K562 (cell line): ENCODE measurements around the gene MPV17L2. TPM values are rescaled to one million over a fixed set of nuclear protein-coding genes. Genes with fewer than 3 reads are reported as not detected.
"Not testable (repeated sequence)": the region's sequence is repeated elsewhere in the genome, so short reads cannot be mapped to it uniquely, and the experiment has no call there.

Experiments used
- ATAC-seq: fragments of 200-7000 bp; cut with Tn5 transposase; 3 replicates; pipeline ENCODE4 v1.9.1; 2020; ENCODE audit warnings: moderate library complexity
- BruUV-seq: library from RNA; stranded (reverse); fragments of 400-500 nt; replicated peaks from 2 replicates; lab custom pipeline; 2021; lab: Mats Ljungman, UMichigan
- CTCF ChIA-PET: fragments of 300-600 bp; formaldehyde crosslinking; extraction: SDS; loops from one replicate; lab custom pipeline; 2021; ENCODE audit warnings: low intra/inter-chr PET ratio; lab: Yijun Ruan, JAX
- POLR2A ChIA-PET: fragments of 300-600, 350-650 bp; sonication (Branson Sonifier 250); formaldehyde crosslinking; extraction: SDS; loops from one replicate; lab custom pipeline; 2021; ENCODE audit warnings: antibody characterized with exemption, inconsistent platforms; lab: Yijun Ruan, JAX
- DNase-seq, 4 experiments: peaks; one replicate each; pipeline versions ENCODE4 v3.0.0 to v3.0.0-alpha.2; 2011 to 2018; ENCODE audit warnings: low spot score in 3 of 4, mixed read lengths in 3 of 4; ENCODE audit errors: extremely low read depth in 1 of 4
- FAIRE-seq: peaks from 2 replicates; lab custom pipeline; 2011; peaks lifted over from hg19 to GRCh38; lab: Jason Lieb, UNC
- H2AFZ ChIP-seq: 2 replicates; pipeline ENCODE4 v1.6.0; 2011; ENCODE audit warnings: low read depth, low read length, control low read depth, inconsistent platforms
- H3K27ac ChIP-seq: fragments of 200-600 bp; 3 replicates; pipeline ENCODE4 v1.8.0; 2011; ENCODE audit warnings: low read depth, mild to moderate bottlenecking, control low read depth, inconsistent platforms, low read length, moderate library complexity, mixed read lengths; ENCODE audit errors: extremely low read depth
- H3K27me3 ChIP-seq, 2 experiments: fragments of 300-600 bp in 1 of 2; 2 replicates in 1 of 2; 3 replicates in 1 of 2; pipeline versions ENCODE4 v1.6.0 to v1.8.0; 2011; ENCODE audit warnings: inconsistent platforms in 2 of 2, low read length in 2 of 2, mild to moderate bottlenecking in 1 of 2, mixed read lengths in 1 of 2, moderate library complexity in 1 of 2; ENCODE audit not compliant: control insufficient read depth in 2 of 2, insufficient read depth in 2 of 2
- H3K36me3 ChIP-seq: fragments of 300-600 bp; 3 replicates; pipeline ENCODE4 v1.8.0; 2011; ENCODE audit warnings: mild to moderate bottlenecking, low read length, inconsistent platforms; ENCODE audit not compliant: control insufficient read depth, insufficient read depth
- H3K4me1 ChIP-seq, 2 experiments: fragments of 200-600 bp in 1 of 2; replicated peaks in 1 of 2; 2 replicates in 1 of 2; 3 replicates in 1 of 2; pipeline versions ENCODE4 v1.5.1 to v1.8.0; 2011; ENCODE audit warnings: inconsistent platforms in 2 of 2, low read length in 2 of 2, mild to moderate bottlenecking in 1 of 2, mixed read lengths in 1 of 2, moderate library complexity in 1 of 2; ENCODE audit not compliant: control insufficient read depth in 2 of 2, insufficient read depth in 2 of 2
- H3K4me2 ChIP-seq: 2 replicates; pipeline ENCODE4 v1.6.1; 2011; ENCODE audit warnings: low read length, control low read depth, inconsistent platforms, mixed read lengths; ENCODE audit not compliant: insufficient read depth
- H3K4me3 ChIP-seq: fragments of 200-600 bp; sonication (generic), shearing (Covaris generic); 2 replicates; pipeline ENCODE4 v1.5.1; 2016; ENCODE audit warnings: control low read depth, inconsistent platforms
- H3K79me2 ChIP-seq: fragments of 200-600 bp; 3 replicates; pipeline ENCODE4 v1.8.0; 2011; ENCODE audit warnings: low read length, inconsistent platforms; ENCODE audit not compliant: control insufficient read depth, insufficient read depth
- H3K9ac ChIP-seq, 2 experiments: 2 replicates each; pipeline versions ENCODE4 v1.6.0 to v1.6.1; 2011; ENCODE audit warnings: low read depth in 2 of 2, low read length in 2 of 2, control low read depth in 1 of 2, inconsistent platforms in 1 of 2, mild to moderate bottlenecking in 1 of 2, mixed read lengths in 1 of 2; ENCODE audit not compliant: insufficient read depth in 1 of 2
- H3K9me1 ChIP-seq: one replicate; pipeline ENCODE4 v1.6.0; 2011; ENCODE audit warnings: inconsistent platforms, mild to moderate bottlenecking, low read length, moderate library complexity; ENCODE audit not compliant: control insufficient read depth, insufficient read depth
- H3K9me3 ChIP-seq: replicated peaks from 2 replicates; pipeline ENCODE4 v1.5.1; 2011; ENCODE audit warnings: low read depth, low read length, inconsistent platforms; ENCODE audit not compliant: control insufficient read depth, insufficient read depth
- H4K20me1 ChIP-seq: replicated peaks from 2 replicates; pipeline ENCODE4 v1.6.1; 2011; ENCODE audit warnings: low read length, inconsistent platforms, mixed read lengths; ENCODE audit not compliant: control insufficient read depth, insufficient read depth
- KDM1A ChIP-seq, 2 experiments: fragments of 450-650 bp; IDR thresholded peaks; 2 replicates each; pipeline ENCODE4 v1.6.1; 2016; ENCODE audit warnings: mild to moderate bottlenecking in 2 of 2
- MAFK ChIP-seq: IDR thresholded peaks from 2 replicates; pipeline ENCODE4 v1.6.1; 2011; ENCODE audit warnings: low read length, improper control_type of control experiment
- ZNF121 ChIP-seq: sonication (generic); formaldehyde crosslinking; conservative IDR thresholded peaks from 2 replicates; pipeline ENCODE4 v1.8.0; 2022; ENCODE audit warnings: missing genetic modification reagents
- WGBS: fragments of 100-300 bp; shearing (Covaris generic); methylation state at CpG from one replicate; pipeline ENCODE4 v1.1.6; 2016; ENCODE audit warnings: low coverage, mixed read lengths; ENCODE audit not compliant: insufficient coverage; ENCODE audit errors: missing lambda C conversion rate; 5-methylcytosine and 5-hydroxymethylcytosine counted together
- in situ Hi-C: fragments of 300-500 bp; cut with MboI; formaldehyde crosslinking; loops from 4 replicates; pipeline ENCODE4 v1.15.0; 2018; ENCODE audit warnings: inconsistent platforms, mixed read lengths
- intact Hi-C: fragments of 100-400 bp; cut with micrococcal nuclease; formaldehyde crosslinking; loops from 2 replicates; pipeline ENCODE4 v1.14.2; 2022
- polyA plus RNA-seq, 8 experiments: library from polyadenylated mRNA; depleted of rRNA in 4 of 8; stranded (reverse) in 5 of 8; unstranded in 3 of 8; fragments of >200 nt; fragmentation: Nextera tagmentation in 2 of 8; fragmentation: Illumina TruSeq in 1 of 8; extraction: Ambion mirVana in 2 of 8; extraction: Trizol in 1 of 8; gene quantifications; 2 replicates each; pipeline versions ENCODE4 v1.2.1 to v1.2.3, GENCODE V29; 2011 to 2014; ENCODE audit warnings: inconsistent platforms in 1 of 8, missing spikeins in 1 of 8
- total RNA-seq, 7 experiments: library from RNA; depleted of rRNA in 6 of 7; stranded (reverse); fragments of >200 nt in 6 of 7; fragmentation: Illumina TruSeq in 2 of 7; extraction: Trizol in 2 of 7; gene quantifications; 2 replicates each; pipeline versions ENCODE4 v1.2.1 to v1.2.3, GENCODE V29; 2011 to 2021; ENCODE audit warnings: low replicate concordance in 1 of 7

Gene MPV17L2
- total and polyA plus RNA-seq, 9 of the 15 experiments (the other 6 are each of a cell fraction or from before 2014, with no cell fraction given), result 10.6 to 60.2 (median 28.5) TPM

DNA sequence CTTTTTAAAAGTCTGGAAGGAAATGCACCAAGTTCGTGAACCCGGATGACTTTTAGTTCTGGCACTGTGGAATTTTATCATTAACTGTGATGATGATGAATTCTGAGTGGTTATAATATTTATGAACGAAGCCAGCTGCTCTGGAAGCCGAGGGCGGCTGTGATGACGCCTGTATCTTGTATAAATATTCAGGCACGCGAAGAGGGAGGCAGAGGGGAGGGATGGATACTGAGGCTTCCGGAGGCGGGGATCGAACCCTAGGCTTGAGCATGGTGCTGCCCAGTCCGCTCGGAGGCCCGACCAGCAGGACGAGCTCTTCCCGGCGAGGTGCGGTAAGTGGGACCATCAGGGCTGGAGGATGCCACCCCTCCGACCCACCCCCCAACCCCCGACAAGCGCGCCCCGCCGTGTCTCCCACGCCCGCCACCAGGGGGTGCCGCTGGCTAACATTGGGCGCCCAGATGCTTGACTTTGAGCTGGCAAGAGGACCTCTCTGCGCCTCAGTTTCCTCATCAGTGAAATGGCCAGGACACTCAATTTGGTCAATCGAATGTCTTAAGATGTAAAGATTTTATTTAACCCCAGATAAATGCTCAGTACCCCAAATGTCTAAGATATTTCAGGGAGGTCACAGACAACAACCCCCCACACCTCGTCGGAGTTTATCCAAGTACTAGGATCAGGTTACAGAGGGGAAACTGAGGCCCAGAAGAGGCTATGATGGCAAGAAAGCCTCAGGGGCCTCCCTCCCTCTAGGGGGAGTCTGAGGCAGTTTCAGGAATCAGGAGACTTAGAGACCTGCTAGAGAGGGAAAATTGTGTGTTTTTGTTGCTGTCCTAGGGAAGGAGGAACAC lies 15.3 kb downstream of the MPV17L2 start (continued):
- no peak for TF ChIP-seq MAFK

DNA sequence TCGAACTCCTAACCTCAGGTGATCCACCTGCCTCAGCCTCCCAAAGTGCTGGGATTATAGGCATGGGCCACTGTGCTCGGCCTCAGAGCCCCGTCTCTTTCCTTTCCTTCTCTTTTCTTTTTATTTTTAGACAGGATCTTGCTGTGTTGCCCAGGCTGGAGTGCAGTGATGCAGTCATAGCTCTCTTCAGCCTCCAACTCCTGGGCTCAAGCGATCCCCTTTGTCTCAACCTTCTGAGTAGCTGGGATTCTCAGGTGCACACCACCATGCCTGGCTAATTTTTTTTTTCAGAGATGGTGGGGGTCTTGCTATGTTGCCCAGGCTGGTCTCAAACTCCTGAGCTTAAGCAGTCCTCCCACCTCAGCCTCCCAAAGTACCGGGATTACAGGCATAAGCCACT lies 16.9 kb downstream of the MPV17L2 start:
- H3K36me3 ChIP-seq, H3K4me2 ChIP-seq, H3K9ac ChIP-seq, ATAC-seq, POLR2A ChIA-PET, H3K4me3 ChIP-seq, H2AFZ ChIP-seq, H3K9me1 ChIP-seq, H4K20me1 ChIP-seq, FAIRE-seq, H3K79me2 ChIP-seq, H3K9me3 ChIP-seq, H3K27ac ChIP-seq, BruUV-seq, DNase-seq, H3K27me3 ChIP-seq: not testable (repeated sequence)
- intact Hi-C loops (loop anchor here (5.0 kb wide), 1 partner anchor 117 kb away; no protein-coding TSS in a partner anchor), in situ Hi-C loops (loop anchor here (5.0 kb wide), 2 partner anchors 42 to 192 kb away; no protein-coding TSS in a partner anchor)
- peaks cover 9 to 30% of the 10 kb centered on the region in 2 experiments; a peak in 4 of 5 replicates for H3K4me1 ChIP-seq
- TF ChIP-seq KDM1A (IDR thresholded peaks at IDR 0.05) (peak in 1 of 2 experiments; percentile 9; a peak in 1 of 4 replicates), ZNF121 (CRISPR knock-in tag) (peak; percentile 95)
- WGBS, result 41% methylated on average over 4 of the region's 5 CpGs
- CTCF ChIA-PET, result interaction anchor here (0.6 to 3.8 kb wide), 2 partner anchors 9 to 41 kb away, joined by 3 to 55 read pairs; no protein-coding TSS in a partner anchor
